ENCODE measurements around the gene HRCT1. TPM values are rescaled to one million over a fixed set of nuclear protein-coding genes. Genes with fewer than 3 reads are reported as not detected.

Gene HRCT1
- total and polyA plus RNA-seq, 2 donors (not counting 3 experiments of a cell fraction or from before 2014, with no cell fraction given): 1.2 to 7.0 TPM

- CTCF ChIA-PET: interaction anchor here (0.9 to 1.6 kb wide), 5 partner anchors 8 to 84 kb away, joined by 3 to 7 read pairs (median 4); no protein-coding TSS in a partner anchor
These were observed 33.8 kb downstream of the HRCT1 start for GRCh38 chr9:35939679-35940250.

More at GRCh38 chr9:35939679-35940250, 33.8 kb downstream of the HRCT1 start:
- TF ChIP-seq GATA2 (IDR thresholded peaks at IDR 0.05; ENCODE audit: insufficient read depth, insufficient read length, low read depth, low read length): no peak
- no peak for TF ChIP-seq CTCF (IDR thresholded peaks at IDR 0.05; ENCODE audit: extremely low read depth in 1 of 2, insufficient read depth in 1 of 2, low read depth in 1 of 2, low read length in 2 of 2)
- no peak for TF ChIP-seq POLR2AphosphoS5 (IDR thresholded peaks at IDR 0.05; ENCODE audit: insufficient read depth, low read depth, low read length)
- TF ChIP-seq MYC (IDR thresholded peaks at IDR 0.05; ENCODE audit: low read depth, low read length): no peak
- TF ChIP-seq FOS (IDR thresholded peaks at IDR 0.05; ENCODE audit: borderline replicate concordance, insufficient read depth, low read length): no peak
- TF ChIP-seq POLR2A (IDR thresholded peaks at IDR 0.05; ENCODE audit: low read depth, low read length): no peak
- TF ChIP-seq MAX (IDR thresholded peaks at IDR 0.05; ENCODE audit: insufficient read depth, insufficient read length): no peak
- TF ChIP-seq JUN (IDR thresholded peaks at IDR 0.05; ENCODE audit: borderline replicate concordance, insufficient read depth, insufficient read length, low read depth): no peak
- TF ChIP-seq EZH2 (IDR thresholded peaks at IDR 0.05; ENCODE audit: borderline replicate concordance, low read depth, low read length, severe bottlenecking): no peak
- no TSS peak for BruUV-seq (replicated peaks)
- H3K27me3 ChIP-seq (ENCODE audit: control insufficient read depth in 2 of 2, insufficient read depth in 2 of 2, low read length in 2 of 2): no peaks in the 10 kb centered on the region
- POLR2A ChIA-PET: no interaction called here
- no peaks in the 10 kb centered on the region for H3K9me1 ChIP-seq (replicated peaks; ENCODE audit: control insufficient read depth, extremely low read depth, insufficient read depth, low read length)
- H3K4me3 ChIP-seq (replicated peaks in 1 of 3; ENCODE audit: insufficient read depth in 1 of 3, low read depth in 1 of 3, low read length in 3 of 3): no peak overlapping the region
- H3K4me1 ChIP-seq (ENCODE audit: control insufficient read depth, extremely low read depth, insufficient read depth, low read length): no peaks in the 10 kb centered on the region
- dilution Hi-C loops (cut with MboI; ENCODE audit: extremely low pct_ligation_motif_present, low sequenced_read_pairs): no loop called here
- no peaks in the 10 kb centered on the region for H3K79me2 ChIP-seq (ENCODE audit: control insufficient read depth, insufficient read depth, low read length)
- H3K36me3 ChIP-seq (ENCODE audit: control insufficient read depth in 2 of 2, extremely low read depth in 1 of 2, insufficient read depth in 2 of 2, low read length in 2 of 2): no peaks in the 10 kb centered on the region
- intact Hi-C loops (cut with micrococcal nuclease): no loop called here
- H2AFZ ChIP-seq (ENCODE audit: low read depth, low read length): no peak overlapping the region
- DNase-seq (ENCODE audit: low read depth, low spot score) (no peak), FAIRE-seq (no peak)
- no peak overlapping the region for H3K9ac ChIP-seq (replicated peaks; ENCODE audit: extremely low read depth, insufficient read depth, low read length)
- H4K20me1 ChIP-seq (replicated peaks; ENCODE audit: control insufficient read depth, extremely low read depth, insufficient read depth, low read length): no peaks in the 10 kb centered on the region
- H3K4me2 ChIP-seq (ENCODE audit: insufficient read depth, low read length): no peak overlapping the region
- no peak overlapping the region for H3K27ac ChIP-seq (ENCODE audit: insufficient read depth, low read depth, low read length)
- no peaks in the 10 kb centered on the region for H3K9me3 ChIP-seq (replicated peaks; ENCODE audit: control insufficient read depth, insufficient read depth, low read length)
